GM19351 (cell line): ENCODE measurements around the gene CLSTN2.

Source experiments
- ATAC-seq: cut with Tn5 transposase; IDR thresholded peaks from one replicate; pipeline ENCODE4 v1.9.1; 2021; ENCODE audit warnings: mild to moderate bottlenecking, moderate library complexity; ENCODE audit not compliant: unreplicated experiment

Gene CLSTN2

DNA sequence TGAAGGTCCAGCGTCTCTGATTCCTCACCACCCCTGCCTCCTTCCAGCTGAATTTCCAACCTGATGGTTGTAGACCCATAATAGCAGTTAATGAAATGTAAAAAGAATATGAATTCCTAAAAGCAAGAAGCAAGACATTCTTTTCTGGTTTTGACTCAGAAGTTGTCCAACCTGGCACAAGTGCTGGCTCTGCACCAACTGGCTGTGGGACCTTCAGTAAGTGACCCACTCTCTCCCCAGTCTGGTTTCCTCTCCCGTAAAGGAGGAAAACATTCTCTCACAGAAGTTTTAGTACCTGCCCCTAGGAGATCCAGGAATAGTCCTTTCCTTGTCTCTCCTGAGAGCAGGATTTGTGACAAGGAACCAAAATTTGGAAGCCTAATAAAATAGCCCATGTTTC is 506.0 kb downstream of the CLSTN2 start:
- no peak for ATAC-seq

- no peak for ATAC-seq
Observed at GRCh38 chr3:140442621-140443020, 507.6 kb downstream of the CLSTN2 start.

DNA sequence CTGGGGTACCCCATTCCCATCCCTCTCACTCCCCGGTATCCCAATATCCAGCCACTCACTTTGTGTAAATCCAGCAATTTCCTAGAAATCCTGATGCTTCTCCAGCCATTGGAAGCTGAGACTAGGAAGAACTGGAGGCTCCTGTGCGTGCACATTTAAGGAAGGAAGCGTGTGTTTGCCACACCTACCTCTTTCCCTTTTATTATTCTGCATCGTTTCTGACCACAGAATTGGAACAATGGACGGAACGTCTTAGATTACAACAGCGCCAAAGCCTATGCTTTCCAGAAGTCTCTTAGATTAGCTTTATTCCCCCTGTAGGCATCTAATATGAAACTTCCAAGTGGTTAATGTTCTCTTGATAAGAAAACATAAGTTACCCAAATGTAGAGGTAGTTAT is 508.1 kb downstream of the CLSTN2 start:
- no peak for ATAC-seq

- no peak for ATAC-seq
Observed at GRCh38 chr3:140443806-140444205, 508.8 kb downstream of the CLSTN2 start.

DNA sequence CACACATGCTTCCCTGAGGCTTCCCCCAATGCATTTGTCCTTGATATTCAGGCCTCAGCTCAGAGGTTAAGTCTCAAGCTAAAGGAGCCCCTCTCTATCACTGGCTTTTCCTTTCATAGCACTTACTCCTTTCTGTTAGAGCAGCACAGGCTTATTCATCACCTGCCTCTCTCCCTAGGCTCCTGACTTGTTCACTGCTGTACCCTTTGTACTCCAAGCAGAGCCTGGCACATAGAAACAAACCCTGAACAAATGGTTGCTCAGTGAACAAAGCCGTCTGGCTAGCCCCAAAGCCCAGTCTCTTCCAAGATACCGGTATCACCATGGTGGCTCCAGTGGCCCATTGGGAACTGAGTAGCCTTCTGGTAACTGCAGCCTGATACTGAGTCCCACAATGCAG is 511.7 kb downstream of the CLSTN2 start:
- ATAC-seq: no peak

GRCh38 chr3:140447136-140447535 is 512.2 kb downstream of the CLSTN2 start:
- no peak for ATAC-seq

DNA sequence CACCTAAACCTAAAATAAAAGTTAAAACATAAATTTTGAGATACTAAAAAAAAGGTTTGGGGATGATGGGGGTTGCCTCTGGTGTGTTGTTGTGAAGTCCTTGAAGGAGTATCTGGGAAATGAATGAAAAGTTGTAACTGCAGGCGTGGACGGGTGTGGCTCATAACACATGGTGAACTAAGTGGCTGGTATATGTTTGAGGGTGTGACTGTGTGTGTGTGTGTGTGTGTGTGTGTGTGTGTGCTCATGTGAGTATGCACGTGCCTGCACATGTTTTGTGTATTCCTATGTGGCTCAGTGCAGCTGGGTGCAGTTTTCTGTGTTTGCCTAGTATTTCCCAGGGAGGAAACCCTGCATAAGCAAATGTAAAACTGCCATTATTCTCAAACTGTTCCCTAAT is 513.0 kb downstream of the CLSTN2 start:
- no peak for ATAC-seq

- ATAC-seq: no peak
Observed at GRCh38 chr3:140449413-140450256, 514.6 kb downstream of the CLSTN2 start.

GRCh38 chr3:140453750-140454149 is 518.8 kb downstream of the CLSTN2 start:
- ATAC-seq: no peak

DNA sequence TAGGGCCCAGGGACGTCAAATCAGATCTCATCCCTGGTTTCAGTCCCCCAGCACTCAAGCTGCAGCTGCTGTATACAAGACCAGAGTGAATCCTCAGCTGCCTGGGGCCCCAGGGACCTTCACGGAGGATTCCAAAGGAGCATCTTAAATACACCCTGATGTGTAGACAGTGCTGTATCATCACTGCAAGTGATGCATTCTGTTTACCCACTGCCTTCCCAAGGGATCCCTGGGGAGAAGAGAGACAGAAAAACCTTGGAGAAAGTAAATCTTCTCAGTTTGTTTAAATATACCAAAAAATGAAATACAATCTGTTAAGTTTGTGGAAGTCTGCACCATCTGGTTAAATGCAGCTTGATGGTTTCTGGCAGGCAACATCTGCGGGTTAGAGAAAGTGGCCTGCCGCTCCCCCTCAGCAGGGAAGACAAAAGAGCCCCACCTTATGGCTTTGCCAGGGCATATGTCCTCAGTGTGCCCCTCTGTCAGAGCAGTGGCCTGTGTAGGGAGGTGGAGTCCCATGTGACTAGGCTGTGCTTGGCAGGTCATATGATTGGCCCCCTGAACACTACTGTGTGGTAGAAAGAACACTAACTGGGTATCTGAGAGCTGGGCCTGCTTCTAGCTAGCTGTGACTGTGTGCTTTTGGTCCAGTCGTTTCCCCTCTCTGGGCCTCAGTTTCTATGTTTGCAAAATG is 520.7 kb downstream of the CLSTN2 start:
- ATAC-seq: no peak

DNA sequence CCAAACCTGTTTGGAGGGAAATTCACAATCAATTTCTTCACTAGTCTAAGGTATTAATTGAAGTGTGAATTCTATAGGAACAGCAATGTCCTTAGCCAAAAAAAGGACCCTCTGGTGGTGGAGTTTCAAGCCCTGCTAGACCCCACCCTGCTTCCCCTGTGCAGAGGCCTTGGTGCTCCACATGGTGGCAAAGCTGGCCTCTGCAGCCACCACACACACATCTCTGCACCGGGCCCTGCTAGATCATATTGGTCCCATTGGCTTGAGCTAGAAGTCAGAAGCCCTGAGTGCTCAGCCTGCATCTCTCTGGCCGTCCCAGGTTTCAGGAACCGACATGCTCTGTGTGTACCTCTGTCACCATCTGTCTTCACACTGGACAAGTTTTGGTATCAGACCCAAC is 522.0 kb downstream of the CLSTN2 start:
- no peak for ATAC-seq

DNA sequence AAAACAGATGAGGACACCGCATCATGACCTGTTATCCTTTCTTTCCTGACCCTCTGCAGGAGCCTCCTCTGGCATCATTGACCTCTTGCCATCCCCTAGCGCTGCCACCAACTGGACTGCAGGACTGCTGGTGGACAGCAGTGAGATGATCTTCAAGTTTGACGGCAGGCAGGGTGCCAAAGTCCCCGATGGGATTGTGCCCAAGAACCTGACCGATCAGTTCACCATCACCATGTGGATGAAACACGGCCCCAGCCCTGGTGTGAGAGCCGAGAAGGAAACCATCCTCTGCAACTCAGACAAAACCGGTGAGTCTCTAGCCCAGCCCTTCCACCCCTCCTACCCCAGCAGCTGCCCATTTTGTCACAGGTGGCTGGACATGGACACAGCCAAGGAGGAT is 524.5 kb downstream of the CLSTN2 start:
- no peak for ATAC-seq

DNA sequence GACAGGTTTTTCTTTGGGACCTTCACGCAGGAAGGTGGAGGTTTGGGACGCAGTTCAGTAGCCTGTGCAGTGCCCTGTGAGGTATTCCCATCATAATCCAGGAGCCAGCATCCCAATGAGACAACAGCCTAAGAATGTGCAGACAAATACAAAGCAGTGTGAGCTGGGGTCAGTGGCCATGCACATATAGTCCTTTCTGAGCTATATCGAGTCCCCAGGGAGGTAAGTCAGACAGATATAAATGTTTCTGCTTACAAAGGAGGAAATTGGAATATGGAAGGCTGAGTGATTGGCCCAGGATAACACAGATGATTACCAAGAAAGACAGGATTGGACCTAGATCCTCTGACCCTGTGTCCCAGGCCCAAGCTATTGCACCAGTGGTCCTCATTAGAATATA is 526.3 kb downstream of the CLSTN2 start:
- ATAC-seq: no peak

DNA sequence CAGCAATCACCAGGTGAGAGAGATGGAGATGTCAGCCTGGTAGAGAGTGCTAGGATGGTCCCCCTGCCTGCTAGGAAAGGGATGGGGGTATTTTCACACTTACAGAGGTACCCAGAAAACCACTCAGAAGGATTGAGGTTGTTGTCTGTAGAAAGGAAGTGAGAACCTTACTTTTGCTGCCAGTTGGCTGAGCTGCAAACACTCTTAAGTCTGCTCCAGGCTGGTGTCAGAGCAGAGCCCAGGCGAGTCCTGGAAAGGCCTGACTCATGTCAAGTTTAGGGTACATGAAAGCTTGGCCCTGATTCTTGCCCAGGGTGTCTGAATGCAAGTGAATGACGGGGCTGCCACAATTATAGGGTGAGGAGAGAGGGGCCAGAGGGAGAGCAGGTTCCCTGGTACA is 528.4 kb downstream of the CLSTN2 start:
- no peak for ATAC-seq

GRCh38 chr3:140465988-140466387 is 531.0 kb downstream of the CLSTN2 start:
- no peak for ATAC-seq

DNA sequence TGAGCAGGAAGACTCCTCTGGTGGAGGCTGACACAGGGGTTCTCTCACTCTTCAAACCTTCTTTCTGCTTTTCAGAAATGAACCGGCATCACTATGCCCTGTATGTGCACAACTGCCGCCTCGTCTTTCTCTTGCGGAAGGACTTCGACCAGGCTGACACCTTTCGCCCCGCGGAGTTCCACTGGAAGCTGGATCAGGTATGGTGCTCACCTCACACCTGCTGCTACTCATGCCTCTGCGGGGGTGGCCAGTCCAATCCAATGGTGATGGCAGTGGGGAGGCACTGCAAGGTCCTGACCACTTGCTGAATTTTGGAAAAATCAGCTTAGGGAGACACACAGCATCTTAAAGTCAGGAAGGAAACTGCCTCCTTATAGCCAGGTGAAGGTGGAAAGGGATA is 531.5 kb downstream of the CLSTN2 start:
- no peak for ATAC-seq

DNA sequence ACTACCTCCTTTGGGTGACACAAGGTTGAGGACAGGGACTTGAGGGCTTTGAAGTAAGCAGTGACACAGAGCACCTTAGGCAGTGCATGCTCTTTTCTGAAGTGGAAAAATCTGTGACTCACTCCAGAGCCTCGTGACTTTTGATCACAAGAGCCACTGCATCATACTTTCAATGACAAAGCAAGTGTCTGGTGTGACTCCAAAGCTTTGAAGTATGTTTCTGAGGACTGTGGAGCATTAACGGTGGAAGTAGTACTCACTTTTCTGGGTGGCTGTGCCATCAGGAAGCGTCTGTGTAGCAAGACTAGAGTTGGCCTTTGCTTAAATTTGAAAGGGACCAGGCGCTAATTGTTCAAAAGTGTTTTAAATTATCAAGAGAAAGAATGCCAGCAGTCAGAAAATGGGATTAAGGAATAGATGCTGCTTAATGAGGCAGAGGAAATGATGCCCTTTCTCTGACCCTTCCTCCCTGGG is 532.2 kb downstream of the CLSTN2 start:
- ATAC-seq: no peak

DNA sequence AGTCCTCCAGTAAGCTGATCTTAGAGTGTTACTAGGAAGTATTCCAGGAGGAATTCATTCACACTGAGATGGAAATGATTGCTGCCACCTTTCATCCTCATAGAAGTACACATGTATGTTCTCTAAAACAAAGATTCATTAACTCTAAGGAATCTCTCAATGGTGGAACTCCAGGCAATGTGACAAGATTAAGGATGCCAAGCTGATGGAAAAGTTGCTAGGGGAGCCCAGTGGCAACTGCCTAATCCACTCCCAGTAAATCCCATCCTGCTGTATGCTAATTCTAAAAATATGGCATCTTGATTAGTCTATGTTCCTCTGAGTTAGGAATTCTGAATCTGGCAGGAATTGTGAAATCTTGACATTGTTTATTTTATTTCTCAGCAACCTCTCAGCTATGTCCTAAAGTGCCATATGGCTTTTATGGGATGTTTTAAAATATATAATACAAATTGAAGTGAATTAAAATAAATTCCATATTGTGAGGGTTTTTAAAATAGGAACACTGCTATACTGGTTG is 532.9 kb downstream of the CLSTN2 start:
- ATAC-seq: no peak

- no peak for ATAC-seq
Observed at GRCh38 chr3:140468407-140468806, 533.4 kb downstream of the CLSTN2 start.

GRCh38 chr3:140469491-140469890 is 534.5 kb downstream of the CLSTN2 start:
- no peak for ATAC-seq

GRCh38 chr3:140470211-140470610 is 535.2 kb downstream of the CLSTN2 start:
- no peak for ATAC-seq

GRCh38 chr3:140470962-140471361 is 536.0 kb downstream of the CLSTN2 start:
- no peak for ATAC-seq
